Stimulated activated naive CD4-positive, alpha-beta T cell treated with Interleukin-2 at 50 U/mL for 16 hours (primary cell): ENCODE results near the gene MLKL.
"Not testable (repeated sequence)": the region's sequence is repeated elsewhere in the genome, so short reads cannot be mapped to it uniquely, and the experiment has no call there.

ENCODE experiments used
- DNase-seq: peaks from one replicate; lab custom pipeline; 2025; lab: John Stamatoyannopoulos, UW

The MLKL gene

DNA sequence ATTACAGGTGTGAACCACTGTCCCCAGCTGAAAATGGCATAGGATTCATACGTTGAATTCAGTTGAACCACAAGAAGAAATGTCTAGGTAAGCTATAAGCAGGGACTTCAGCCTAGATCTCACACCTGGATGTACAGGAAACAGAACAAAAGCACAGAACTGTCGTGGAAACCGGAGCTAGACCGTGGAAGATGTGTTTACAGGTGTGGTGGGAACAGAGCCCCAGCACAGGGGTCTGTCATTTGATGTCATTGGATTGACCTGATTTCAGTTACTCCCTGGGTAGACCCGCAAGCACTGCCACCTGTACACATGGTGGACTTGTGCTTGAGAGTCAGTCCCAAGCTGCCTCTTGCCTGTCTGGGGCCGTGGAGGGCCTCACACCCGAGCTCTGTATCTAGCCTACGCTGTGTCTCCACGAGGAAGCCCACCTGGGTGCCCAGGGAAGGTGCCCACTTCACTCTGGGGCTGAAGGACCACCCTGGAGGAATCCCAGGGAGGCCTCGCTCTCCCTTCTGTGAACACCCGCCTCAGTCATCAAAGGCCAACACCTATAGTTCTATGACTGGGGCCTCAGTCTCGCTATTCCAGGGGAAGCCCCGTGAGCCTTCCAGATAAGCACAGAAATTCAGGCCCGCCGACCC lies 32.2 kb upstream of the MLKL start:
- no peak for DNase-seq

DNA sequence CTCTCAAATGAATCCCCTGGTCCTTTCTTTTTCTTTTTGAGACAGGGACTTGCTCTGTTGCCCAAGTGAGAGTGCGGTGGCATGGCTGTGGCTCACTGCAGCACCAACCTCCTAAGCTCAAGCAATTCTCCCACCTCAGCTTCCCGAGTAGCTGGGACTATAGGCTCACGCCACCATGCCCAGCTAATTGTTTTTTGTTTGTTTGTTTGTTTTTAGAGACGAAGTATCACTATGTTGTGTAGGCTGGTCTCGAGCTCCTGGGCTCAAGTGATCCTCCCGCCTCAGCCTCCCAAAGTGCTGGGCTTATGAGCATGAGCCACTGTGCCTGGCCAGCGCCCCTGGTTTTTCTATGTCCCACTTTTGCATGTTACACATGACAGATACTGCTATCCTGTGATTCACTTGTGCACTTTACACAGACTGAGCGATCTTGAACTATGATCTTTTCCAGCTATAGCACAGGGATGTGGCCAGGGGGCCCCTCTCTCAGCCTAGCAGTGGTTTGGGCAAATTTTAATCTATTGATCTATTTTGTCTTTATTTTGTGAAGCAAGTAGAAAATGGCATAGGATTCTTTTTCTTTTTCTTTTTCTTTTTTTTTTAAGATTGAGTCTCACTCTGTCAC lies 31.3 kb upstream of the MLKL start:
- no peak for DNase-seq

DNA sequence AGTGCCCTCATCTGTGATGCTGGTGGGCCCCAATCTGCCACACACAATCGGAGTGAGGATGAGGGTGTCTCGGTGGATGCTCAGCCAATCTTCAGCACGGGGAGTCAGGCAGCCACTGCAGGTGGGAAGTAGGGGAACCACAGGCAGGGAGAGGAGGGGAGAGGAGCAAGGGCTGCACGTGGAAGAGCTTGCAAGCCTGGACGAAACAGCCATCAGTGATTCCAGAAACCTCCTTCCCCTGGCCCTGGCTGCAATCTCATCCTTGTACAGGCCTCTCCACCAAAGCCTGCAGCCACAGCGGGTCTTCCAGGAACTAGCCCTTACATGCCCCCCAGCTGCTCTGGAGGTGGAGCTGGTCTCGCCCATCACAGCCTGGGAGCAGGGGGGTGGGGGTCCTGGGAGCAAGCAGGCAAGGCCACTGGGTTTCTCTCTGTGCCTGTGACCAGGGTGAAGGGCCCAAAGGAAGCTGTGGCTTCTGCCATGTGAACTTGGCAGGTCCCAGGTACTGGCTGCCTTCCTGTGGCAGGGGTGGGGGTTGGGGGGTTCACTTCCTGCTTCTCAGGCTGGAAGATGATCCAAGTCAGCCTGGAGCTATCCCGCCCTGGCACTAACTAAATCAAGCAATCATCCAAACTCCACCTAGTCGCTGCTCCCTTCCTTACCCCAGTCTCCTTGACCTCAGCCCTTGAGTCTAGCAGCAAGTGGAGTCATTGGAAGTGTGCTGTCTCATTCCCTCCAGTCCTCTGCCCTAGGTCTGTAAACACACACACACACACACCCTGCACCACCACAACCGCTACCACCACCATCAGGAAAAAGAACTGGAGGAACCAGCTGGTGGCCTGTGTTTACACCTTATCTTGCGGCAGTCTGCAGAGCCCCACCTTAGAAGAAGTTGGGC lies 29.4 kb upstream of the MLKL start:
- DNase-seq = no peak

DNA sequence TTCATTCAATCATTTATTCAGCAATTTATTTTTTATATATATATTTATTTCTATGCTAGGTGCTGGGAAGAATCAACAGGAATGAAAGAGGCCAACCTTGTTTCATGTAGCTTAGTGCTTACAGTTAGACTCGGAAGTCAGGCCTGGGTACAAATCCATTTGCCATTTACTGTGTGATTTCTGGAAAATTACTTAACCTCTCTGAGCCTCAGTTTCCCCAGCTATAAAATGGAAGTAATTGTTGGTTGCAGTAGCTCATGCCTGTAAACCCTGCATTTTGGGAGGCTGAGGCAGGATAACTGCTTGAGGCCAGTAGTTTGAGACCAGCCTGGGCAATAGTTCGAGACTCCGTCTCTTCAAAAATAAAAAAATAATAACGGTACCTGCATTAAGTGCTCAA lies 27.2 kb upstream of the MLKL start:
- no peak for DNase-seq

DNA sequence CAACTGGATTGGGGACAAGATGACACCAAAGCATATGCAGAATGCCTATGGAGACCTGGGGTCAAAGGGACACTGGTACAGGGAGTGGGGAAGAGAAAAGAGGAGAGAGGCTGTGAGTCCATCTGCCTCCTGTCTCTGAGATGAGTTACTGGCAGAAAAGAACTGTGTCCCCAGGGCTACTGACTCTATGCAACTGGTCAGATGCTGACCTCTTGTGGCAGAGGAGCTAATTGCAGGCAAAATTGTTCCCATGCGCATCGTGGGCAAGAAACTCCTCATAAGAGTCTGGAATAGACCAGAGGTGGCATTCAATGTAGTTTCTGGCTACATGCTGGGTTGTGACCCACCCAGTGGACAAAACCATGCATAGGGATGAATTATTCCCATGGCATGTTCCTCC lies 26.1 kb upstream of the MLKL start:
- DNase-seq = no peak

DNA sequence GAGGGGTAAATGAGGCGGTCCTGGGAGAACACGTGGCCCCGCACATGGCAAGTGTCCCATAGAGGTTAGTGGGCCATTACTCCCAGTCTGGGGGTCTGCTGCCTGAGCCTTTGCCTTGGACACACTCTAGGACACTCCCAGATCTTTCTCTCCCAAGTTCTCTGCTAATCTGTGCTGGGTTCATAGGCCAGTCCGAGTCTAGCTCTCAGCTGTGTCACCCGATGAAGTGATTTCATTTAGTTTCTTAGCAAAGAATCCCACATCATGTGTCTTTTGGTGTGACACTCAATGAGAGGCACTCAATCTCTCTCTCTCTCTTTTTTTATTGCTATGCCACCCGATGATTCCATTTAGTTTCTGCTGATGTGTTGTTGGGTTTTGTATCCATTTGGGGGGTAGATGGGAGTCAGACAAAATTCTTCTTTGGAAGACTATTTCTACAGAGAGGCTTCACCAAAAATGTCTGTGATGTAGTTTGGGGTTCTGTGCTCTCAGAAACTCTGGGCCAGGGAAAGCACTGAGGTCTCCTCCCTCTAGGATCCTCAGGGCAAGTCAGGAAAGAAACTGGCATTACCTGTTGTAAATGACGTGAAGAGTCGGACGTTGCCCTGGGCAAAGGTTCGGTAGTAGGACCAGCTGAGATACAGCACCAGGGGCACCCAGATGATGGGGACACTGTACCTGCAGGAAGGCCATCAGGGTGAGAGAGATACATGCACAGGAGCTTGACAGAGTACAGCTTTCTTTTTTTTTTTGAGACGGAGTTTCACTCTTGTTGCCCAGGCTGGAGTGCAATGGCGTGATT lies 25.2 kb upstream of the MLKL start:
- no peak for DNase-seq

DNA sequence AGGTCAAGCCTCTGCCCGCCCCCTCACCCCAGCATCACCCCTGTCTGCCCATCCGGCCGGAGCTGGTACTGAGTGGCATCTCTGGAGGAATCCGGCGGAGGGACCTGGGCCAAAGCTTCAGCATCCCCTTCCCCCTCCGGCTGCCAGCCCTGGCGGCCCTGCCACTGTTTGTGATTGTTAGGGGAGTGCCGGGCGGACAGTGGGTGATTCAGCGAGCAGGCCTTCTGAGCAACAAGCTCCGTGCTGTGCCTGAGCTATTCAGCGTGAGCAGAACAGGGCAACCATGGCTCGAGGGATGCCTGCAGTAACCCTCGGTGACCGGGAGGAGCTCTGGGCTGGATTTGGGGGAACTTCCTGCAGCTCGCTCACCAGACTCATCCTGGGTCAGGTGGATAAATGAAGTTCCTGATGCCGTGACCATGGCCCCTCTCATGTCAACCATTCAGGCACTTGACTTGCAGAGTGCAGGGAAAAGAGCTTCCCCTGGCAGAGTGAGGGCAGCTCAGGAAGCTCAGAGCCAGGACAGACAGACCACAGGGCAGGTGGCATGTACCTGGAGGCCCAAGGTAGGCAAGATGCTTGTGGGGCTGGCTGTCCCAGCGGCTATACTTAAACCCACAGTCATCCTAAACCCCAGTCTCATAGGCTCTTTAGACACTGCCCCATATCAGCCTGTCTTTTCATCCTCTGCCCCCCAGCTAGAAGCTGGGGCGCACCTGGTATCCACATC lies 24.3 kb upstream of the MLKL start:
- no peak for DNase-seq

DNA sequence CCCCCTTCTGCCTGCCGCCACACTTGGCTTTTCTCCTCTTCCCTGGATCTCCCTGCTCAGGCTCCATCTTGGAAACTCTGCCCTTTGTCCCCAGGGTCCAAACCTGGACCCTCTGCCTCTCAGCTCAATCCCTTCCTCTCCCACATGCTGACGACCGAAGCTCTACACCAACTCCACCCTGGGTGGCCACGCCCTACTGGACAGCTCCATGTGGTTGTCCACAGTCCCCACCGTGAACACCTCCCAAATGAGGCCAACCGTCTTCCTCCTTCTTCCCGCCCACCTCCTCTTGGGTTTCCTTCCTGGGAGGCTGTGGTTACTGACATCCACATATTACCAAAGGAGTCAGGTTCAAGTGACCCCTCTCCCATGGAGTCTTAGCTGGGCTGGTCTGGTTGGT lies 22.6 kb upstream of the MLKL start:
- DNase-seq = no peak

DNA sequence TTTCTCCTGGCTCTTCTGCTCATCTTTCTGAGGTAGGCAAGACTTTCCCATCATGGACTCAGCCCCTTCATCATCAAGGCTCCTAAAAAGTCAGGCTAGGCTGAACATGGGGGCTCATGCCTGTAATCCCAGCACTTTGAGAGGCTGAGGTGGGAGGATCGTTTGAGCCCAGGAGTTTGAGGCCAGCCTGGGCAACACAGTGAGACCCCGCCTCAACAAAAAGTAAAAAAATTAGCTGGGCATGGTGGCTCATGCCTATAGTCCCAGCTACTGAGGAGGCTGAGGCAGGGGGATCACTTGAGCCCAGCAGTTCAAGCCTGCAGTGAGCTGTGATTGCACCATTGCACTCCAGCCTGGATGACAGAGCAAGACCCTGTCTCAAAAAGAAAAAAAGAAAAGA lies 21.5 kb upstream of the MLKL start:
- DNase-seq = not testable (repeated sequence)

DNA sequence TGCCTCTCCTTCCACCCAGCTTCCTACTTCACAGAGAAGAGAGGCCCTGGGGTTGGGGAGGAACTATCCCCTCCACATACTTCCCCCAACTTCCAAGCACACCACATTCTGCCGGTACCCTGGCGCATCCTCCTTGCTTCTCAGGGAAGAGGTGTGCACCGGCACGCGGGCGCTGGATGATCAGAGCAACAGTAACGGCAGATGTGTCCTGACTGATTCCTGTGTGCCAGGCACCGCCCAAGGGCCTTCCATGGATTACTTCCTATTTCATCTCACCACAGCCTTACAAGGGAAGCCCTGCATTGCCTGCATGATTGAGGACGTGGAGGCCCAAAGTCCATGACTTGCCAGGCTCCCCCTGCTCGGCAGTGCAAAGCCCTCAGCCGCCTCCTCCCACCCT lies 21.1 kb upstream of the MLKL start:
- no peak for DNase-seq

DNA sequence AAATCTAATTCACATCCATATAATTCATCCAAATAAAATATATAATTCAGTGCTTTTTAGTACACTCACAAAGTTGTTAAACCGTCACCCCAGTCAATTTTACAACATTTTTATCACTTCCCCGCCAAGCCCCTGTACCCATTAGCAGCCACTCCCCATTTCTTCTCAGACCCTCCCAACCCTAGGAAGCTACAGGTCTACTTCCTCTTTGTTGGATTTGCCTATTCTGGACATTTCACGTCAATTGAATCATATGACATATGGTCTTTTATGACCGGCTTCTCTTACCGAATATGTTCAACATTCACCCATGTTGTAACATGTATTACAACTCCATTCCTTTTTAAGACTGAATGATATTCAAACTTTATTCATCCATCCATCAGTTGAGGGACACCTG lies 19.9 kb upstream of the MLKL start:
- no peak for DNase-seq

DNA sequence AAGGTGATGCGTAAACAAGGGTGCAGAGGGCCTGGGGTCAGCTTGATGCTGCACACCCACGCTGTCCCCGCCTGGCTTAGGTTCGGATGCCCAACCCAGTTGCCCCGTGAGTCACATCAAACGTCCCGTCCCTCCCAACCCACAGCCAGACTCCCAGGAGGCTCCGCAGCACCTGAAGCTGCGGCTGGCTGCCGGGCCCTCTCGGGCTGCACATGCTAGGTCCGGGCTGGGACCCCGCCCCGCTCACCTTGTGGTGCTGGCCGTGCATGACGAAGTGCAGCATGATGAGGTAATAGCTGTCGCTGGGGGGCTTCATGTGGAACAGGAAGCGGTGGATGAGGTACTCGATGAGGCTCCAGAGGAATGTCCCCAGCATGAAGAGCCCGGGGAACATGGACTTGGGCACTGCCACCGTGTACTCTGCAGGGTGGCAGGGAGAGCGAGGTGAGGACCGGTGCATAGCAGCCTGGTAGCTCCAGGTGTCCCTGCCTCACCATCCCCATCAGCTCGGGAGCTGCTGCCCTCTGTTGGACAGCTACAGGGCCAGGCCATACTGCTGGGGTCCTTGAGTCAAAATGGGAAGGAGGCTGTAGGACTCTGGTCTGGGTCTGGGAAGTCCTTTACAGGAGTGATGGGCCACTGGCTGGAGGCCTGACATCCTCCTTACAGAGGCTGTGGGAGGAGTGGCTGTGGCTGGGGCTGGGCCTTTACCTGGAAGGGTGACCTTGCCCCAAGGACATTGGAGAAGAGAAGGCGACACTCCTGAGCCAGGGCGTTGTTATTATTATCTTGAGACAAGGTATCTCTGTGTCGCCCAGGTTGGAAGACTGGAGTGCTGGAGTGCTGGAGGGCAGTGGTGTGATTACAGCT lies 18.3 kb upstream of the MLKL start:
- no peak for DNase-seq

DNA sequence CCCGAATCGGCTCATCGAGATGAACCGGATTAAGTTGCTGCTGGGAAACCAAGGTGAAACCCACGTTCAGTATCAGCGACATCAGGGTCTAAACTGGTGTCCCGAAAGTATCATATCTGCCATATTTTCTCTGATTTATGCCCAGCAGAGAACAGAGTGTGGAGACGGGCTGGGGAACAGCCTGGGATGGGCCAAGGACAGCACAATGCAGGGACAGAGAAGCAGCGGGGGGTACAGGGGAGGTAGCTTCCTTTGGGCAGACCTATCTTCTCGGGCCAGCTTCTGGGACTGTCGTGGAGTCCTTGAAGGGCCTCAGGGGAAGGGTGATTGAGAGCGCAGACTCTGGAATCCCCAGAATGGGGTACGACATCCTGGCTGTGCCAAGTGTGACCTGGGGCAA lies 17.5 kb upstream of the MLKL start:
- no peak for DNase-seq

DNA sequence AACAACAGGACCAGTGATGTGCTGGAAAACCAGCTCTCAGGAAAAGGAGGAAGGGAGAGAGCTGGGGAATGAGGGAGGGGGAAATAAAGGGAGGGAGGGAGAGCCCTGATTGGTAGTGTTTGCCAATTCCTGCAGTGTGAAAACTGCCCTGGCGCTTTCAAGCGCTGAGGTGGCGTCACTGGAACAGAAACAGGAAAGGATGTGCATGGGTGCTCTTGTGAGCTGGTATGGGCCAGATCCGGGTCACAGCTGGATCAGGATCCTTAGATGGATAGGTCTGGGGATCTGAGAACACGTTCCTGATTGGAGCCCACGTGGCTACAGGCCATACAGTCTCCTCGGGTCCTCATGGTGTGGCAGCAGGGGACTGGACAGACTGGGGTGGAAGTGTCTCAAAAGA lies 16.7 kb upstream of the MLKL start:
- DNase-seq = no peak

DNA sequence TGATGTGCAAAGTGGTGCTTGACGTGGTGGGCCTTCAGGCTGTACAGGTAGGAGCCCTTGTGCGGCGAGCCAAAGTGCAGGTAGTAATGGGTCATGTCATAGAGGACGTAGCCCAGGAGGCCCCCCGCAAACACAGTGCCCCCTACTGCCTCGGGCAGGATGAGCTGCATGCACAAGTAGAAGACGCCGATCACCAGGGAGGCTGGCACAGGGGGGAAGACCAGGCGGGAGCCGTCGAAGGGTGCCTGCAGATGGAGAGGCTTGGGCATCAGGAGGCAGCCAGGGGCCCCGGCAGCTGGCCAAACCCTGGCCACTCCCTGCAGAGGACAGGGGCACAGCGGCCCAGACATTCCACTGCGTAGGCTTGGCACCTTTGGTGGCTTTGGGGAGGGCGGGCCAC lies 15.7 kb upstream of the MLKL start:
- DNase-seq = no peak

DNA sequence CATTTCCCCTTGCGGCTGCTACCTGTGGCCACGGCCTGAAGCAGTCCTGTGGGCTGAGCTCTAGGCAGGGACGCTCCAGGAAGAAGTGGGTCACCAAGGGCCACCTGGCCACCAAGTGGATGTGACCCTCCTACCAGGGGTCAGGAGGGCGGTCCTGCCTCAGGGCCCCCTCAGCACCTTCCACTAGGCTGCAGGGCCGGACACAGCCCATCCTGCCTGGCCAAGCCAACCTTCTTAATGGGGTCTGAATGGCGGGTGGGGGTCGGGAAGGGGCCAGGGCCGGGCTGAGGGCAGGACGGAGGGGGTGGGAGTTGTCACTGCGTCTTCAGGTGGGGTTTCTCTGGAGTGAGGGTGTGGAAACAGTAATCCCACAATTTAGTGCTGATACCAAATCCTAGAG lies 13.2 kb upstream of the MLKL start:
- no peak for DNase-seq

DNA sequence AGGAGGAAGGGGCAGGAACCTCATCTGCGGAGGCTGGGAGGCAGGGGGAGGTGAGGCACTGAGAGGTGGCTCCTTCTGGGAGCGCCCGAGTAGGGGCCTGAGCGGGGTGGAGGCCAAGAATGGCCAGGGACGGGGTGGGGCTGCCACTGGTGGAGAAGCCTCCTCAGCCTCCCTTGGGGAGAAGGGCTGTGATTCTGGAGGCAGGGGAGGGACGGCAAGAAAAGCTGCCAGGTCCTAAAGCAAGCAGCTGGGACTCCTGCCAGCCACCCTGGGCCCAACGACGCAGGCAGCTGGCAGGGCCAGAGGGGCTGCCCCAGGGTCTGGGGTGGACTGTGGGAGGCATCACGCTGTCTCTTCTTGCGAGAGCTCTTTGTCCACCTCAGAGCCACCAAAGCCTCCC lies 12.7 kb upstream of the MLKL start:
- DNase-seq = no peak

DNA sequence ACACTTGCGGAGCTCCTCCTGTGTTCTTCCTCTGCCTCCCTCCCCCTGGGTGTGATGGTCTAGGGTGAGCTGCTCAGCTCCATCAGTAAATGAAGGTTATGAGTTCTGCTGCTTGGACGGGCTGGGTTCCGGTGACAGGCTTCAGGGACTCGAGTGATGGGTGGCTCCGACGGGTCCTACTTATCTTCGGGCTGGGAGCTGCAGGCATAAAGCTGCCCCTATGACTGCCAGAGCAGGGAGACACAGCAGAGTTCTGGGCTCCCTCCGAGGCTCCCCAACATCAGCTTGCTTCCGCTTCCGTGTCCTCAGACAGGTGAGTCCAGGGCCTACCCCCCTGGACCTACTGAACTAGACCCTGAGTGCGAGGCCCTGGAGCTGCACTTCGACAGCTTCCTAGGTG lies 11.3 kb upstream of the MLKL start:
- no peak for DNase-seq

DNA sequence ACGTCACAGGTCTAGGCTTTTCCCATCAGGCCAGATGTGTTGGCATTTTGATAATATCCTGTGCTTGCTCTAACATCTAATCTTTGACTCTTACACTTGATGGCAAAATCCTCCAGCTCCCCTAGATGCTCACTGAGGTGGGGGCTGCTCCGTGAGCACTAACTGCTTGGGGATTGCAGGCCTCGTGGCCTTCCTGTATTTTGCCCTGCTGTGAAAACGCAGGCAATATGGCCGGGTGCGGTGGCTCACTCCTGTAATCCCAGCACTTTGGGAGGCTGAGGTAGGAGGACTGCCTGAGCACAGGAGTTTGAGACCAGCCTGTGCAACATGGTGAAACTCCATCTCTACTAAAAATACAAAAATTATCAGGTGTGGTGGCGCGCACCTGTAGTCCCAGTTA lies 9.7 kb upstream of the MLKL start:
- DNase-seq = no peak

DNA sequence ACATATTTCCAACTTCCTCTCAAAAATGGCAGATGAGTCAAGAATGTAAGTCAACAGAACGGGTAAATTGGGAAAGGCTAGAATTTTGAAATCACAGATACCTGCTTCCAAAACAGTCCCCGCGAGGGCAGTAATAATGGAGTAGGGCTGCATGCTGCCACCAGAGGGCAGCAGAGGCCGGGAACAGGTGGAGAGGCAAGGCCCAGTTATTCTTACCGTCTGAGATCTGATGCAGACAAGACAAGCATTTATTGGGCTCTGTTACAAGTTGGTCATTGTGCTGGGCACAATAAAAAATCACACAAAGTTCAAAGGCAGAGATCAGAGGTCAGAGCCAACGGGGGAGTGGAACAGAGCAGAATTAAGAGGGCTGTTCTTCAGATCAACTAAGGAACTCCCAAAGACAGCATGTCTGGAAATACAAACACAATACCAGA lies 8.8 kb upstream of the MLKL start:
- peak; percentile 71 for DNase-seq

DNA sequence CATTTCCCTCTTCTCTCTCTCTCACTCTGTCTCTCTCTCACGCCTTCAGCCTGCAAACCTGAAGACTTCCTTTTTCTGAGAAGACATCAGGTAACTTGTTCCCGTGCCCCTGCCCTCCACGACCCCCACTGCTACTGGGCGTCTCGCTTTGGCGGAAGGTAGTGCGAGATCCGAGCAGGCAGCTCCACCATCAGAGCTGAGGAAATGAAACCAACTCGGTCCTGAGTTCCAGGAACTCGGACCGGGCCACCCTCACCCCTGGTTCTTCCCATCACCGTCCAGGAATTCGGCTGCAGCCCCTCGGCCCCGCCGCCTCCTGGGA lies 585 bp downstream of the MLKL start:
- no peak for DNase-seq
